Ishikawa (cell line): Measurements from ENCODE around the gene ALAS1.

ENCODE experiments used
- CEBPB ChIP-seq: IDR thresholded peaks from 2 replicates; pipeline ENCODE4 v1.6.1; 2012
- CREB1 ChIP-seq: IDR thresholded peaks from 2 replicates; pipeline ENCODE4 v1.6.1; 2012; ENCODE audit warnings: low read depth
- EGR1 ChIP-seq: IDR thresholded peaks from 2 replicates; pipeline ENCODE4 v1.6.1; 2012
- EP300 ChIP-seq: IDR thresholded peaks from 2 replicates; pipeline ENCODE4 v1.6.1; 2012; ENCODE audit warnings: borderline replicate concordance
- FOXM1 ChIP-seq: IDR thresholded peaks from 2 replicates; pipeline ENCODE4 v1.6.1; 2012; ENCODE audit warnings: low read depth, borderline replicate concordance
- NFIC ChIP-seq: IDR thresholded peaks from 2 replicates; pipeline ENCODE4 v1.6.1; 2012
- RAD21 ChIP-seq: IDR thresholded peaks from 2 replicates; pipeline ENCODE4 v1.6.1; 2012; ENCODE audit warnings: low read depth
- TAF1 ChIP-seq: IDR thresholded peaks from 2 replicates; pipeline ENCODE4 v1.6.1; 2012; ENCODE audit warnings: low read depth, mild to moderate bottlenecking
- TCF12 ChIP-seq: IDR thresholded peaks from 2 replicates; pipeline ENCODE4 v1.6.1; 2012; ENCODE audit warnings: low read depth
- TEAD4 ChIP-seq: IDR thresholded peaks from 2 replicates; pipeline ENCODE4 v1.6.1; 2012
- YY1 ChIP-seq: IDR thresholded peaks from 2 replicates; pipeline ENCODE4 v1.6.1; 2012; ENCODE audit warnings: low read depth
- ZBTB7A ChIP-seq: IDR thresholded peaks from 2 replicates; pipeline ENCODE4 v1.6.1; 2012; ENCODE audit warnings: low read depth
- TF ChIP-seq, protein P1 (sequence below): IDR thresholded peaks from 2 replicates; pipeline ENCODE4 v1.6.1; 2012
- TF ChIP-seq, protein P2 (sequence below): IDR thresholded peaks from 2 replicates; pipeline ENCODE4 v1.6.1; 2012
- TF ChIP-seq, protein P3 (sequence below): IDR thresholded peaks from 2 replicates; pipeline ENCODE4 v1.6.1; 2012; ENCODE audit warnings: low read depth, mild to moderate bottlenecking

Gene ALAS1

DNA sequence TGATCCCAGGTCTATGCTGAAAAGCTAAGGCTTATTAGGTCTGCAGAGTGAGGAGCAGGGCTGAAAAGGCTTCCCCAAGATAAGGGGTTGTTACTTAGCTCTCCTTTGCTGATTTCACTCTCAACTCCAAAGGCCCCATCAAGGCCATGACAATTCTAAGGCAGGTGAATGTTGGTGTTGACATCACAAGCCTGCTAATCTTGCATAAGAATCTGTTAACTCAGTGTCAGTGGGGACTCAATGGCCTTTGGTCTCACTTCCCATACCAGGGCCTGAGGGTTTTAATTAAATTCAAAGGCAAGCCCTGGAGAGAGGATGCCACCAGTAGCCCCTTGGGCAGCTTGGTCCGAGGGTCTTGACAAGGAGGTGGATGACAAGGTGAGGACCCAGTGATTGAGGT is 9.4 kb upstream of the ALAS1 start:
- no peak for TF ChIP-seq TCF12
- TF ChIP-seq, protein P1, sequence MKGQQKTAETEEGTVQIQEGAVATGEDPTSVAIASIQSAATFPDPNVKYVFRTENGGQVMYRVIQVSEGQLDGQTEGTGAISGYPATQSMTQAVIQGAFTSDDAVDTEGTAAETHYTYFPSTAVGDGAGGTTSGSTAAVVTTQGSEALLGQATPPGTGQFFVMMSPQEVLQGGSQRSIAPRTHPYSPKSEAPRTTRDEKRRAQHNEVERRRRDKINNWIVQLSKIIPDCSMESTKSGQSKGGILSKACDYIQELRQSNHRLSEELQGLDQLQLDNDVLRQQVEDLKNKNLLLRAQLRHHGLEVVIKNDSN: no peak
- TF ChIP-seq, protein P2, sequence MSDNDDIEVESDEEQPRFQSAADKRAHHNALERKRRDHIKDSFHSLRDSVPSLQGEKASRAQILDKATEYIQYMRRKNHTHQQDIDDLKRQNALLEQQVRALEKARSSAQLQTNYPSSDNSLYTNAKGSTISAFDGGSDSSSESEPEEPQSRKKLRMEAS: no peak
- no peak for TF ChIP-seq FOXM1
- TF ChIP-seq NFIC: no peak

DNA sequence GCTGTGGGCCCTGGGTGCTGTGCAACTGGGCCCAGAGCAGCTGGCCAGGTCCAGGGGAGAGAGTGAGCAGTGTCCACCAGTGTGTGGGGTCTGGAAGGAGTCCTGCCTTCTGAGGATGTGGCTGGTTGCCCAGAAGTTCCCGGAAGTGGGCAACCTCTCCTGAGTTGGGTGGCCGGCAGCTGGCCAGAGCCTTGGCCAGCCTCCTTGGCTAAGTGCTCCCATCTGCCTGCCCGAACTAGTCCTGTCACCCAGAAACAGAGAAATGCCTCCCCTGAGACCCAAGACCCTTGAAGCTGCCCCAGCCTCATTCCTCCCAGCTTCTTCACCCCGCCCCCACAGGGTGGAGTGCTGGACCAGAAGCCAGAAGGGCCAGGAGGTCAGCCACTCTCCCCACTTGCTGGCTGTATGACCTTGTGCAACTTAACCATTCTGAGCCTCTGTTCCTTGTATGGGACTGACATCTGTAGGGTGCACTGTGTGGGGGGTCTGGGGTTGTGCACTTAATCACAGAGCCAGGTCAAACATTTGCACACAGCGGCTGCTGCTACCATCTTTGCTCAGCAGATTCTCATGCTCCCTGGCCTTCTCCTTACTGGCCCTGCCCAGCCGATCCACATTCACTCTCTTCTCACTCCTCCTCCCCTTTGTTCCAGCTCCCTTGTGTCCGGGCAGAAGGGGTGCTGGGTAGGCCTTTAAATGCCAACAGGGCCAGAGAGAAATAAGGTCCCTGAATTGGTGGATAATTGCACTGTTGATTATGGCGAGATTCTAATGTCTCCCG is 7.5 kb upstream of the ALAS1 start:
- no peak for TF ChIP-seq RAD21
- TF ChIP-seq, protein P1: no peak
- TF ChIP-seq EGR1: no peak
- no peak for TF ChIP-seq TCF12
- no peak for TF ChIP-seq CEBPB

DNA sequence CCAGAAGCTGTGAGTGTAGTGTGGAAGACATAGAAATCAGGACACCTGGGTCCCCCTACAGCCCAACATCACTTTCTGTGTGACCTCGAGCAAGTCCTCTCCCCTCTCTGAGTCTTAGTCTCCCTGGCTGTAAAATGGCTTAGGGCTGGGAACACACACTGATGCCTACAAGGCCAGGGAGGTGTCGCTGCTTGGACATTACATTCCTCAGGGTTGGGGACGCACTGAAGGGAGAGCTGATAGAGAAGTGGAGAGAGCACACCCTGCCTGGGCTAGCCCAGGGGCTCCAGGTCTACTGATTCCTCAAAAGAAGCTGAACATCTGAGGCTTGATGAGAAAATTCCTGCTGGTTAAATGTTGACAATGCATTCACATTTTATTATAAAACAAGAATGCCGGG is 6.3 kb upstream of the ALAS1 start:
- TF ChIP-seq, protein P1: no peak
- no peak for TF ChIP-seq EP300
- no peak for TF ChIP-seq NFIC
- TF ChIP-seq CREB1: no peak
- no peak for TF ChIP-seq TEAD4
- TF ChIP-seq CEBPB: no peak
- no peak for TF ChIP-seq TCF12
- no peak for TF ChIP-seq RAD21
- TF ChIP-seq, protein P2: no peak
- TF ChIP-seq EGR1: no peak

DNA sequence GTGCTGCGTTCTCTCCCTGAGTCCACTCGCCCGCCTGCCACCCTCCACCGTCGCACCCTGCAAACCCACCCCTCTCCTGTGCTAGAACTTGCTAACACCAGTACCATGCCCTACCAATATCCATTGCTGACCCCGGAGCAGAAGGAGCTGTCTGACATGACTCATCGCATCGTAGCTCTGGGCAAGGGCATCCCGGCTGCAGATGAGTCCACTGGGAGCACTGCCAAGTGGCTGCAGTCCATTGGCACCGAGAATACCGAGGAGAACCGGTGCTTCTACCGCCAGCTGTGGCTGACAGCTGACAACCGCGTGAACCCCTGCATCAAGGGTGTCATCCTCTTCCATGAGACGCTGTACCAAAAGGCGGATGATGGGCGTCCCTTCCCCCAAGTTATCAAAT is 4.9 kb upstream of the ALAS1 start:
- TF ChIP-seq RAD21: no peak
- no peak for TF ChIP-seq EP300
- no peak for TF ChIP-seq EGR1
- no peak for TF ChIP-seq TCF12
- TF ChIP-seq TEAD4: no peak
- no peak for TF ChIP-seq ZBTB7A
- TF ChIP-seq TAF1: no peak
- TF ChIP-seq, protein P3, sequence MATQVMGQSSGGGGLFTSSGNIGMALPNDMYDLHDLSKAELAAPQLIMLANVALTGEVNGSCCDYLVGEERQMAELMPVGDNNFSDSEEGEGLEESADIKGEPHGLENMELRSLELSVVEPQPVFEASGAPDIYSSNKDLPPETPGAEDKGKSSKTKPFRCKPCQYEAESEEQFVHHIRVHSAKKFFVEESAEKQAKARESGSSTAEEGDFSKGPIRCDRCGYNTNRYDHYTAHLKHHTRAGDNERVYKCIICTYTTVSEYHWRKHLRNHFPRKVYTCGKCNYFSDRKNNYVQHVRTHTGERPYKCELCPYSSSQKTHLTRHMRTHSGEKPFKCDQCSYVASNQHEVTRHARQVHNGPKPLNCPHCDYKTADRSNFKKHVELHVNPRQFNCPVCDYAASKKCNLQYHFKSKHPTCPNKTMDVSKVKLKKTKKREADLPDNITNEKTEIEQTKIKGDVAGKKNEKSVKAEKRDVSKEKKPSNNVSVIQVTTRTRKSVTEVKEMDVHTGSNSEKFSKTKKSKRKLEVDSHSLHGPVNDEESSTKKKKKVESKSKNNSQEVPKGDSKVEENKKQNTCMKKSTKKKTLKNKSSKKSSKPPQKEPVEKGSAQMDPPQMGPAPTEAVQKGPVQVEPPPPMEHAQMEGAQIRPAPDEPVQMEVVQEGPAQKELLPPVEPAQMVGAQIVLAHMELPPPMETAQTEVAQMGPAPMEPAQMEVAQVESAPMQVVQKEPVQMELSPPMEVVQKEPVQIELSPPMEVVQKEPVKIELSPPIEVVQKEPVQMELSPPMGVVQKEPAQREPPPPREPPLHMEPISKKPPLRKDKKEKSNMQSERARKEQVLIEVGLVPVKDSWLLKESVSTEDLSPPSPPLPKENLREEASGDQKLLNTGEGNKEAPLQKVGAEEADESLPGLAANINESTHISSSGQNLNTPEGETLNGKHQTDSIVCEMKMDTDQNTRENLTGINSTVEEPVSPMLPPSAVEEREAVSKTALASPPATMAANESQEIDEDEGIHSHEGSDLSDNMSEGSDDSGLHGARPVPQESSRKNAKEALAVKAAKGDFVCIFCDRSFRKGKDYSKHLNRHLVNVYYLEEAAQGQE: no peak

DNA sequence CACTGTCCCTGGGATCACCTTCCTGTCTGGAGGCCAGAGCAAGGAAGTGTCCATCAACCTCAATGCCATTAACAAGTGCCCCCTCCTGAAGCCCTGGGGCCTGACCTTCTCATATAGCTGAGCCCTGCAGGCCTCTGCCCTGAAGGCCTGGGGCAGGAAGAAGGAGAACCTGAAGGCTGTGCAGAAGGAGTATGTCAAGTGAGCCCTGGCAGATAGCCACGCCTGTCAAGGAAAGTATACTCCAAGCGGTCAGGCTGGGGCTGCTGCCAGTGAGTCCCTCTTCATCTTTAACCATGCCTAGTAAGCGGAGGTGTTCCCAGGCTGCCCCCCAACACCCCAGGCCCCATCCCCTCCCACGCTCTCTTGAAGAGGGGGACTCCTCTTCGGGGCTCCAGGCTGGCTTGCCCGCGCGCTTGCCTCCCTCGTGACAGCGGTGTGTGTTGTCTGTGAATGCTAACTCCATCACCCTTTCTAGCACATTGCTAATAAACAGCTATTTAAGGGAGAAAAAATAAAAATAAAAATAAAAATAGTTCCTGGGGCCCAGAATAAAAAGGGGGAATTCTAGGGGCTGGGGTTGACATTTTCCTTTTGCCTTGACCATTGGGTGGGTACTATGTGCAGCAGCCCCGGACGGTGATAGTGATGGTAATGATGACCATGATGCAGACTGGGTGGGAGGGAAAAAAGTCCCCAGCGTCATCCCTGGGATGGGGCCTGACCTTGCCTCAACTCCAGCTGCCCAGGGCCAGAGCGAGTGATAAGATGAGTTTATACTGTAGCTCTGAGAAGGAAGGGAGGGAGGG is 3.3 kb upstream of the ALAS1 start:
- TF ChIP-seq NFIC (no peak), CREB1 (no peak), TEAD4 (no peak)
- TF ChIP-seq, protein P2: no peak

DNA sequence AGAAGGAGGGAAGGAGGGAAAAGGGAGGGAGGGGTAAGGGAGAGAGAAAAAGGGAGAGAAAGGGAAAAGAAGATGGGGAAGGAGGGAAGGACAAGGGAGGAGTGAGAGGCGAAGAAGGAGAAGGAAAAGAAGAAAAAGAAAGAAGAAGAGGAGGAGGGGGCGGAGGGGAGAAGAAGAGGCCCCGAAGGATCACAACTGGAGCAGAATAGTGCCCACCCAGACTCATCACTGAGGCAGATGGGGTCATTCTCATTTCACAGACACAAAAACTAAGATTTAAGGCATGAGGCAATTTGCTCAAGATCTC is 2.7 kb upstream of the ALAS1 start:
- TF ChIP-seq YY1 (no peak), ZBTB7A (no peak), FOXM1 (no peak), EP300 (no peak)

DNA sequence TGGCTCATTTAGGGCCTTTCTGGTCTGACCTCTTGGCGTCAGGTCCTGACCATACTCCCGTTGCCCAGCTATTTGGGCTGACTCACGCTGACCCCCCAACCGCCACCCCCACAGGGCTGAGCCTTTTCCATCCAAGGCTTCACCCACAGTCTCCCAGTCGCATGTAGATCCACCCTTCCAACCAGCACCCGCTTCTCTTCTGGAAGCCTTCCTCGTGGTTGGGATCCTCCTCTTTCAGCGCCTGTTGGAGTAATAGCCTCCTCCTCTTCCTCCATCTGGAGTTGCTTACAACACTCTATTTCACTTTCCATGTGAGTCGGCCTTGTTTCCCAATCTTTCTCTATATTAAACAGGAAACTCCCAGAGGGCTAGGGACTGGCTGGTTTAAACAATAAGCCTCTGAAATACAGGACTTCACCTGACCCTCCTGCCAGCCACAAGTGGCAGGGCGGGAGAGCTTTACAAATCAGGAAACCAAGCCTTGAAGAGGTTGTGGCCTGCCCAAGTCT is 2.1 kb upstream of the ALAS1 start:
- TF ChIP-seq TAF1 (no peak), FOXM1 (no peak), TCF12 (no peak), NFIC (no peak), TEAD4 (no peak), CEBPB (no peak), YY1 (no peak)

DNA sequence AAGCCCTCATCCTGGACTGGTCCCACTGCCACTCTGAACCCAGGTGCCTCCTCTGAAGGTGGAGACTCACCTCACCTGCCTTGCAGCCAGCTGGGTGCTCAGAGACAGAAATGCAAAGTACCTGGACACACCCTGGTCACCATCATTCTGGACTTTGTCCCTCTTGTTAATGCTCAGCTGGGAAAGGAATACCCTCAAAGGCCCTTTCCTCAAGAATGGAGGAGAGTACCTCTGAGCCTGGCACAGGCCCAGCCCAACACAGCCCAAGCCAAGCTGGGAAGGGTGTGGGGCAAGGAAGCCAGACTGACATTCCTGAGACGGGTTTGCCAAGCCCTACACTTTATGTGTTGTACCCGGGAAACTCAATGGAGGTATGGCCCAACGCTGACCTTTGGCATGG is 983 bp upstream of the ALAS1 start:
- TF ChIP-seq CREB1: no peak
